NCI-H524 treated with DMSO at 0.1 percent for 48 hours (cell line): ENCODE results near the gene DISP3.
"Not testable (repeated sequence)": the region's sequence is repeated elsewhere in the genome, so short reads cannot be mapped to it uniquely, and the experiment has no call there.

ENCODE experiments used
- DNase-seq: peaks from one replicate; lab custom pipeline; 2025; lab: John Stamatoyannopoulos, UW

DISP3 gene

DNA sequence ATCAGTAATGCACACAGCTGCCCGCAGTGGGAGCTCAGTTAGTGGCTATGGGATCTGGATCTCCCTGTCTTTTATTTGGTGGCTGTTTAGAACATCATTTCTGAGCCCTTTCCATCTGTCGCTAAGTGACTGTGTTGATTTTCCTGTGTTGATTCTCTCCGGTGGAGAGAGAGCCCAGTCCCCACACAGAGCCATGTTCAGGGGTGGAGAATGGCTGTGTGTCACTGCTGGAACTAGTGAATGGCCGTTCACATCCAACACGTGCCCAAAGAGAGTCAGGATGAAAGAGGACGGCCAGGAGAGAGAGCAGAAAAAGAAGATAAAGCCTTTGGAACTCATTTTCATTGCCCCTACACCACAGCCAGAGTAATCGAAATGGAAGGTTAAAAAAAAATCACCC, 99.0 kb downstream of the DISP3 start:
- DNase-seq: no peak

DNA sequence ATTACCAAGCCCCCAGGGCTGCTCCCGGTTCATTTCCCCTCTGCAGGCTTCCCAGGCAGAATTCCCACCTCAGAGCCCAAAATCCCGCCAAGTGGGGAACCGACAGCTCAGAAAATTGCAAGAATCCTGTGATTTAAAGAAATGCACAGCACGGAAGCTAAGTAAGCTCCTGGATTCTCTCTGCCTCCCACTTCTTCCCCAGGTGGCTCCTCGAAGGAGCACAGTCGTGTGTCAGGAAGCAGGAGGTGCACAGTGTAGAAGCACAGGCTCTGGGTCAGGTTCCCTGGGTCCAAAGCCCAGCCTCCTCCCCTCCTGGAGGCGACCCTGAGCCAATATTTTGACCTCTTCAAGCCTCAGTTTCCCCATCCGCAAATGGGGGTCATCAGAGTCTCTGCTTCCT, 100.6 kb downstream of the DISP3 start:
- no peak for DNase-seq

DNA sequence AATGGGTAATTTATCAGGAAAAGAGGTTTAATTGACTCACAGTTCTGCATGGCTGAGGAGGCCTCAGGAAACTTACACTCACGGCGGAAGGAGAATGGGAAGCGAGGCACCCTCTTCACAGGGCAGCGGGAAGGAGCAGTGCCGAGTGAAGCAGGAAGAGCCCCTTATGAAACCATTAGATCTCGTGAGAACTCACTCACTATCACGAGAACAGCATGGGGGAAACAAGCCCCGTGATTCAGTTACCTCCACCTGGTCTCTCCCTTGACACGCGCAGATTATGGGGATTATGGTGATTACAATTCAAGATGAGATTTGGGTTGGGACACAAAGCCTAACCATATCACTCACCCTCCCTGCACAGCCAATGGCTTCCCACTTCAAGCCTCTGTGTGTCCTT, 101.1 kb downstream of the DISP3 start:
- DNase-seq: not testable (repeated sequence)

DNA sequence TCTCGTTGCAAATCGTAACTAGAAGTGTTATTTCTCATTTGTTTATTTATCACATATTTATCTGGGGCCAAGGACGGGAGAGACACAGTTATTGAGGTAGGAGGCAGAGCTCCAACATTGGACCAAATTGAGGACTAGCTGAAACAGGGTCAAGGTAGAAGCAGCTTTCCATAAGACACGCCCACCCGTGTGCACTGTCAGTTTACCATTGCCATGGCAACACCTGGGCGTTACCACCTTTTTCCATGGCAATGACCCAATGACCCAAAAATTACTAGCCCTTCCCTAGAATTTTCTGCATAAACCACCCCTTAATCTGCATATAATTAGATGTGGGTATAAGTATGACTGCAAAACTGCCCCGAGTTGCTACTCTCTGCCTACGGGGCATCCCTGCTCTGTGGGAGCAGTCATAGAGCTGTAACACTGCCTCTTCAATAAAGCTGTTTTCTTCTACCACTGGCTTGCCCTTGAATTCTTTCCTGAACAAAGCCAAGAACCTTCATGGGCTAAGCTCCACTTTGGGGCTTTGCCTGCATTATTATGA, 102.6 kb downstream of the DISP3 start:
- no peak for DNase-seq

DNA sequence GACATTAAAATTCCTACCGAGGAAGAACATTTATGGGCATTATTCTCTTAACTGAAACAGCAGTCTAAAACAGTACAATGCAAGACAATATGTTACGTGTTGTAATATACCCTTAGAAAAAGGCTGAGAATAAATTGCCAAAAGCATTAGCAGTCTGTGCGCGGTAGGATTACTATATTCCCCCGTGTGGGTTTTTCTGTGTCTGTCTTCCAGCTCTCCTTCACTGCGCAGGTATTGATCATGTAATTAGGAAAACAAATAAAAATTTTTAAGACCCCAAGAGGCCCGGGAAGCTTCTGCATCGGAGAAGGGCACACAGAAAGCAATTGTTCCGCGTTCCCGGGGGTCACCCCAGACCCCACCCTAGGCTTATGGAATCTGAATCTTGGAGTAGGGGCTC, 106.4 kb downstream of the DISP3 start:
- no peak for DNase-seq
